Fibroblast of the aortic adventitia (primary cell): ENCODE data around the gene SNX25. TPM values are rescaled to one million over a fixed set of nuclear protein-coding genes. Genes with fewer than 3 reads are reported as not detected.
"Not testable (repeated sequence)": the region's sequence is repeated elsewhere in the genome, so short reads cannot be mapped to it uniquely, and the experiment has no call there.

Experiments
- DNase-seq: peaks from one replicate; pipeline ENCODE4 v3.0.0-alpha.2; 2010; ENCODE audit warnings: low read depth
- H3K4me3 ChIP-seq: 2 replicates; pipeline ENCODE4 v1.5.1; 2011; ENCODE audit warnings: low read depth, mild to moderate bottlenecking, control low read depth, low read length, moderate library complexity
- CTCF ChIP-seq: IDR thresholded peaks from 2 replicates; pipeline ENCODE4 v1.5.1; 2011; ENCODE audit warnings: mild to moderate bottlenecking, low read length, control low read depth, inconsistent platforms; ENCODE audit not compliant: insufficient read depth
- total RNA-seq: library from RNA; depleted of rRNA; stranded (reverse); fragments of >200 nt; gene quantifications from 2 replicates; pipeline ENCODE4 v1.2.3, GENCODE V29; 2012; ENCODE audit warnings: low replicate concordance

The SNX25 gene
- total RNA-seq, 1 donor: 27.5 TPM

- H3K4me3 ChIP-seq: no peak overlapping the region
- no peak for TF ChIP-seq CTCF
- DNase-seq: no peak
These were observed 100.4 kb downstream of the SNX25 start for GRCh38 chr4:185309770-185310169.

GRCh38 chr4:185311113-185311888 lies 101.9 kb downstream of the SNX25 start:
- no peak for TF ChIP-seq CTCF
- no peak overlapping the region for H3K4me3 ChIP-seq
- no peak for DNase-seq

GRCh38 chr4:185312699-185313098 lies 103.3 kb downstream of the SNX25 start:
- DNase-seq: peak; percentile 57
- no peak overlapping the region for H3K4me3 ChIP-seq
- TF ChIP-seq CTCF: no peak

GRCh38 chr4:185317462-185317861 lies 108.1 kb downstream of the SNX25 start:
- H3K4me3 ChIP-seq, DNase-seq: not testable (repeated sequence)

GRCh38 chr4:185317880-185318279 lies 108.5 kb downstream of the SNX25 start:
- DNase-seq: no peak
- H3K4me3 ChIP-seq: no peak overlapping the region
- no peak for TF ChIP-seq CTCF

GRCh38 chr4:185318679-185319078 lies 109.3 kb downstream of the SNX25 start:
- TF ChIP-seq CTCF: no peak
- H3K4me3 ChIP-seq: no peak overlapping the region
- DNase-seq: no peak

GRCh38 chr4:185322803-185323202 lies 113.4 kb downstream of the SNX25 start:
- TF ChIP-seq CTCF: no peak
- no peak for DNase-seq

More at GRCh38 chr4:185322803-185323202, 113.4 kb downstream of the SNX25 start:
- no peak overlapping the region for H3K4me3 ChIP-seq
